Endothelial cell of hepatic sinusoid (primary cell): Measurements from ENCODE around the gene RFX2.

Source experiments
- in situ Hi-C: cut with HindIII; loops from 2 replicates; pipeline ENCODE4 v1.10.0; 2017; ENCODE audit warnings: low sequenced_read_pairs

Gene RFX2

DNA sequence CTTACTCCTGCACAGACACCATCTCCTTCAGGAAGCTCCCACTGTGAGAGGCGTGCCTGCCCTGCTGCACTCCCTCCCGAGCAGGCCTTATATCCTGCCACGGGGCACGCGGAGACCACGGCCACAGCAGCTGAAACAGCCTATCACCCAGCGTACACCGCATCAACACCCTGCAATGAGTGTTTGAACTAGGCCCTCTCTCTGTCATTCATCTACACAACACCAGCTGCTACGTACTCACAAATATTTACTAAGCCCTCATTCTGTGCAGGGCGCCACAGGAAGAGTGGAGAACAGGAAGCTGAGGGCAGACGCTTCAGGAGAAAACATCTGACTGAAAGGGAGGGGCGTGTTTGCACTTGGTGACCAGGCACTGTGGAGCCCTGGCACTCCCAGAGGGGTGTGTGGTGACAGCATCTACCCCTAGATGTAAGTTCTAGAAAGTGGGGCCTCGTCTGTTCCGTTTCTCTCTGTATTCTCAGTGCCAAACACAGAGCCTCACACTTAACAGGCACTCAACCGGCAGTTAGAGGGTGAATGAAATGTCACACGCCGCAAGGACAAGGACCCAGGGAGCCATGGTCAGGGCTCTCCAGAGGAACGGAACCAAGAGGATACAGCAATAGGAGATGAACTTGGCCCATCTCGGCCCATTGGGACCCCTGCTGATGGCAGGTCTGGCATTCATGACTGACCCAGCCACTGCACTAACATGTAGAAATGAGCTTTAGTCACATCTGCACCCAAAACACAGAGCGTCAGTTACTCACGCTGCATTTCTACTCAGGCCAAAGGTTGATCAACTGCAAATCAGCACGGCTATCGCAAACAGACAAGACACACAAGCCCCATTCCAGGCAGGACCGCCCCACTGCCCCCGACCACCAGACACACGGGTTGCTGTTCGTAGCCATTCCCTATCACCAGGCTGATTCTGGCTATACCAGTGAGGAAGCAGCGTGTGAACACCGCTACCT lies 148.0 kb downstream of the RFX2 start:
- in situ Hi-C loops = loop anchor here (5.0 to 10.0 kb wide), 2 partner anchors 35 to 73 kb away; no protein-coding TSS in a partner anchor

DNA sequence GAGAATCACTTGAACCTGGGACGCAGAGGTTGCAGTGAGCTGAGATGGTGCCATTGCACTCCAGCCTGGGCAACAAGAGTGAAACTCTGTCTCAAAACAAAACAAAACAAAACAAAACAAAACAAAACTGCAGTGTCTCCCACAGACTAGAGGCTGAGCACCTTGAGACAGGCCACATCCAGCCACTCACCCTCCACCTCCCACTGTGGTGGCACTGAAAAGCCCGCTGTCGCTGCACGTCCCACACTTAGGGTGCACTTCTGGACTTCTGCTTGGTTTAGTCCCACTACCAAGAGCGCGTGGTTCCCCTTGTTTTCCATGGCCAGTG lies 148.7 kb downstream of the RFX2 start:
- in situ Hi-C loops = loop anchor here (5.0 to 10.0 kb wide), 2 partner anchors 34 to 73 kb away; no protein-coding TSS in a partner anchor

DNA sequence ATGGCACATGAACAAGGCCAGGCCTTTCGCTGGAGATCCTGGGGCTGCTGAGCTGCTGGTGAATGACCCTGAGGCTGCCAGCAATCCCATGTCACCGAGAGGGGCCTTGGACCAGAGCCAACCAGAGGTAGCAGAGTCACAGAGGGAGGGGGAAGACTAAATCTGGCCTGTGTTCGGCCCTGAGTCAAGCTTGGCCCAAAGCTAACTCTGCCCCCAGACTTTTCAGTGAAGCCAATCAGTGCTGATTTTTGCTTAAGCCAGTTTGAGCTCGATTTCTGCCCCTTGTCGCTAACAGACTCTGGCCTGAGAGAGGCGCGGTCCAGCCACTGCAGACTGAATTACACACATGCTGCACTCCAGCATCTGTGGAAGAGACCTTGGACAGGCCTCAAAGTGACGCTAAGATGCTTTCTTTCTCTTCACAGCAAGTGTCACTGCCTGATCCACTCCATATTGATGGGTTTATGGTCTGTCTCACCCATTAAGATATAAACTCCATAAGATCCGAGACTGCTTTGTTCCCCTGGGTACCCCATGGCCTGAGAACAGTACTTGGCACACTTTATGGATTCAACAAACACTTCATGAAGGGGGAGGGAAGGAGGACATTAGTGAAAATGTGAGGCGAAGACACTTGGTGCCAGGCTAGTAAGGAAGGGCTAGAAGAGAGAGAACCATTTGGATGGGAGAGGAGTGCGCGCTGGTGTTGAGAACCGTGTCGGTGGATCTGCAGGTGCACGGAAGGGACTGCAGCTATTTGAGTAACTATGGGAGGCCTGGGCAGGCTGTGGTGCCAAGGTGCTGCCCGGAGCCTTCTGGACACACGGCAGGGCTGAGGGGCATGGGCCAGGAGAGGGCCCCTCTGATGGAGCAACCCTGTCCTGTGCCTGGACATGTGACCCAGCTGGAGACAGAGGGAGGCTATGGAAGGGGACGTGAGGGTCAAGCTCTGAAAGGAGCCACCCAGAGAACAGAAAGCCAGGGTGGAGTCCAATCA lies 150.0 kb downstream of the RFX2 start:
- in situ Hi-C loops = loop anchor here (5.0 to 10.0 kb wide), 2 partner anchors 33 to 74 kb away; no protein-coding TSS in a partner anchor

GRCh38 chr19:5959260-5960004 lies 150.9 kb downstream of the RFX2 start:
- in situ Hi-C loops = loop anchor here (5.0 to 10.0 kb wide), 2 partner anchors 32 to 75 kb away; no protein-coding TSS in a partner anchor

- in situ Hi-C loops = no loop called here
Measured at GRCh38 chr19:5958851-5959122, 151.5 kb downstream of the RFX2 start.

DNA sequence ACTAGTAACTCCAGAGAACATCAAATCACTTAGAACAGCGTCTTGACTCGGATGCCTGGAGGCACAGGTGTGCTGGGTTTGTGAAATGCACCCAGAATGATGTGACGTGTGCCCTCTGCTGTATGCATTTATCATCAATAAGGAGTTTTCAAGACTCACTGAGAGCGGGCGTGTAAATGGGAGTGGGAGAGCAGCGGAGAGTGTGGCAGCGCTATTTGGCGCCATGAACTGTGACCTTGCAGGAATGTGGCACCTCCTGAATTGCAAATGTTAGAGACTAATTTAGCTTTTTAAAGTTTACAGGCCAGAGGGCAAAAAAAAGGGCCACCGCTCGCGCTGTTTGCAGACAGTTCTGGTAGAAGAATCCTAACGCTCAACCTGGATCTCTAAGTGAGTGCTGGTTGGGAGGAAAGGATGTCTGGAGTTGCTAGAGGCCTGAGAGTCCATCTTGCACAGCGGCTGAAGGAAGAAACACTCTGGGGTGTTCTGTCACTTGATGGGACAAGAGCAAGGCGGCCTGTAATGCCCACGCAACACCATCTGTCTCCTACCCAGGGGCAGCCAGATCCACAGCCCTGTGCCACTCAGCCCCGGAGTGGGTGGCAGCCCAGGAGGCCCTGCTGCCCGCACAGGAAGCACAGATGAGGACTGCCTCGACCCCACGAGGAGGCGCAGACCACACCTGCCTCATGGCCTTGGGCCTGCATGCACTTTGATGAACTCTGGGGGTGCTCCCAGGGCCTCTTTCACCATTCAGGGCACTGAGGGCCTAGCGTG lies 152.0 kb downstream of the RFX2 start:
- in situ Hi-C loops = no loop called here

GRCh38 chr19:5957170-5957569 lies 153.1 kb downstream of the RFX2 start:
- in situ Hi-C loops = no loop called here

GRCh38 chr19:5956728-5957127 lies 153.6 kb downstream of the RFX2 start:
- in situ Hi-C loops = no loop called here

- in situ Hi-C loops = no loop called here
Measured at GRCh38 chr19:5956323-5956722, 154.0 kb downstream of the RFX2 start.

- in situ Hi-C loops = no loop called here
Measured at GRCh38 chr19:5955636-5955935, 154.7 kb downstream of the RFX2 start.

GRCh38 chr19:5954293-5954692 lies 156.0 kb downstream of the RFX2 start:
- in situ Hi-C loops = no loop called here

- in situ Hi-C loops = no loop called here
Measured at GRCh38 chr19:5953680-5954213, 156.6 kb downstream of the RFX2 start.

DNA sequence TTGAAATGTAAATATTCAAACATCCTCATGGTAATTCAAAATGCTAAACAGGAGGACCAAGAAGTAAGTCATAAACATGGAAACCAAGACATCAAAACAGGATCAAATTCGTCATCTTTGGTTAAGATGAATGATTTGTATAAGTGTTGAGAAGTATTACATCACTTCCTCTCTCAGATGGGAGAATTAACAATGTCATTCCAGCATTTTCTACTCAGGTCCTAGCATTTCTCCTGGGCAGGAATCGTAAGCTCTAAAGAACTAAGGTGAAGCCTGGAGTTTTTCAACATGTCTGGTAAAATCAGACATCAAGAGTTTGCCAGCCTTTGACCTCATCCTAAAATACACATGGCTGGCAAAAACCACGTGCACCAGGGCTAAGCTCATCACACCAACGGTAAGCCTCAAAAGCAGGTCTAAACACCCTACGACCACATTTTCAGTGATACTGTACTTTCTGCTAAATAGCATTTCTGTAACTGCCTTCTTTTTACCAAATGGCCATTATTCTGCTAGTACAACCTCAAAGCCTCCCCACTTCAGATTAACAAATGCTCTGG lies 157.2 kb downstream of the RFX2 start:
- in situ Hi-C loops = no loop called here

DNA sequence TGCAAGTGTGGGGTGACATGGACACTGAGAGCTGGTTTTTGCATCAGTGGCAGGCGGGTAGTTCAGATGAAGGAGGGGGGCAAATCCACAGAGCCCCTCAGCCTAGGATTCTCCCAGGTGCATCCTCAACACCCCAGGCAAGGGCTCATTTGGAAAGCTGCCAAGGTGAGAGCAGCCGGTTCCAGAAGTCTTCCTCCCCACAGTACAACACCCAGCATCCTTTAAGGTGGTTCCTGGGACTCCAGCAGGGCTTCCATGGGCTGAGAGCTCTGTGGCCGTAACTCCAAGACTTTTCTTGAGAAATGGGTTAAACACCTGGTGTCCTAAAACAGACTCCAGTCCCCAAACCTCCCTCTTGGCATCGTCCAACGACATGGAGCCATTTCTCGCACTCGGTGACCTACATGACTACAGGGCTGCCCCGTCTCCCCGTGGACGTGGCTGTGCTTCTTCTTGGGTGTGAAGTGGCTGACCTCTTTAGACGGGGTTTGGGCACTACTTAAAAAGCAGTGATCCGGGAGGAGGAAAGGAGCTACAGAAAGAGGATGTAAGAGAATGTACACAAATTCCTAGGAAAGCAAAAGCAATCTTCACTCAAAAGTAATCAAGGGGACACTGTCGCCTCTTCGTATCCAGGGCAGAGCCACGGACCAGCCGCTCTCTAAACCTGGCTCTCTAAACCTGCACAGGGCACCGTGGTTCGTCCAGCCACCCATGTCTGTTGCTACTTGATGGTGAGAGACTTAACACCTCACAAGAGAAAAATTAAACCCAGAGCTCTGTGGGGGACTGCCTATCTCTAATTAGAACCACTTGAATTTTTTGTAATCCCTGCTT lies 157.9 kb downstream of the RFX2 start:
- in situ Hi-C loops = no loop called here

DNA sequence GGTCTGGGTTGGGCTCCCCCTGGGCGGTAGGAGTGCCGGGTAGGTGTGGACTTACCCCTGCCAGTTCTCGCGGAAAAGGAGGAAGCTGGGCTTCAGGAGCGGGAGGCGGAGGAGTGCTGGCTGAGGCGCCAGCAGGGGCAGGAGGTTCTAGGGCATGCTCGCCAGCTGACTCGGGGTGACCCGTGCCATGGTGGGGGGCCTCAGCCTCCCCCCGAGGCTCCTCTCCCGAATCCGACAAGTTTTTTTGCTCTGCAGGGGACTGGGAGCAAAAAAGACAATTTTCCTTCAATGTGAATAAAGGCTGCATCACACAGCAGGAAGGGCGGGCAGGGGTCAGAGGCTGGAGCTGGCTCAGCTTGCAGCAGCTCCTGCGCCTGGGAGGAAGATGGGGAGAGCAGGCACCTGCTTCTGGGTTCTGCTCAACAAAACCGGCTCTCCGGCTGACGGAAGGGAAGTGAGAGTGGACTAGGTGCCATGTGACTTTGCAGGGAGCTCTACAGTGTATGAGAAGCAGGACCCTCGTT lies 158.9 kb downstream of the RFX2 start:
- in situ Hi-C loops = no loop called here

DNA sequence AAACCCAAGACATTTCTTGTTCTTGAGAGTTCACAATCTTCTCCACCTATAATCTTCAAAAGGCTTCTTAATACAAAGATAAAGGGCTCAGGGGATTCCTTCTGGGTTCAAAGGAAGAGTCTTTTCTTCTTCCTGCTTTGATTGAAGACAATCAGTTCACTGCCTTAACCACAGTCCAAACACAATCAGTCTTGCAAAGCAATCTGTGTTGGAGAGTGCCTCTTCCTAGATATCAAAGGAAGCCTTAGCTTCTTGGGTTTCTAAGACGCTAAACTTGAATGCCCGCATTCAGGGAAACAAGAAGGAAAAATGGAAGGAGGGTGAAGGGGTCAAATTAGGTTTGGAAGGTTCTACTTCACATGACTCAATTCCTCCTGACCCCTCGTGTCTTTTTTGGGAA lies 159.6 kb downstream of the RFX2 start:
- in situ Hi-C loops = no loop called here

DNA sequence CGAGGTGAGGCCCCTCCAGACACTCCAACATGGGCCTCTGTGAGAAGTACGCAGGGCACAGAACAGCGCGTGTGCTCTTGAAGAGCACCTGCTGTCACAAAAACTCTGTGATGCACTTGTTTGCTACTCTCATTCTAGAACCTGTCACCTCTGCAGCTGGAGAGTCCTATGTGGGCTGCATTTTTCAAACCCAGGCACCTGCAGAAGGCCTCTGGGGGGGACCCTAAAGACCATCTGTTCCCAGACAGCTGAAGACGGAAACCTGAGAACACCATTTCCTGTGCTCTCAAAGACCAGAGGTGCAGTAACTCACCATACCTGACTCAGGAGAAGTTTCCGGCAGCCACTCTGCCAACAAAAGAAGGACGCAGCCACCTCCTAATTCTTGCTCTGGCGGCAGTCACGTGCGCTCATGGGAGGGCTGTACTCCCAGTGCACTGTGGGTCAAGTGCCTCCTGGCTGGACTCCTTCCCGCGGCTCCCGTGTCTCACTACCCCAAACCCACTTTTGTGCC lies 160.5 kb downstream of the RFX2 start:
- in situ Hi-C loops = no loop called here
